Suprapubic skin (tissue), 4 donors: ENCODE measurements around the gene PRR5.

ENCODE experiments used
- CTCF ChIP-seq, 2 donors: fragments of 200-600 bp in 1 of 2; fragments of 450-650 bp in 1 of 2; sonication (generic) in 1 of 2; IDR thresholded peaks; one replicate each; pipeline ENCODE4 v1.5.1; 2016 to 2019; ENCODE audit warnings: antibody characterized with exemption in 2 of 2, mild to moderate bottlenecking in 1 of 2, moderate library complexity in 1 of 2
- EP300 ChIP-seq: sonication (generic); formaldehyde crosslinking; IDR thresholded peaks from one replicate; pipeline ENCODE4 v1.6.1; 2017; ENCODE audit warnings: antibody characterized with exemption
- POLR2A ChIP-seq, 2 donors: fragments of 450-650 bp; IDR thresholded peaks; one replicate each; pipeline ENCODE4 v1.6.1; 2017; ENCODE audit warnings: antibody characterized with exemption in 2 of 2, mild to moderate bottlenecking in 2 of 2, moderate library complexity in 2 of 2
- POLR2AphosphoS5 ChIP-seq, 3 donors: sonication (generic); formaldehyde crosslinking; IDR thresholded peaks; one replicate each; pipeline ENCODE4 v1.6.1; 2017; ENCODE audit warnings: antibody characterized with exemption in 3 of 3

GRCh38 chr22:44719586-44720368, 17.8 kb downstream of the PRR5 start:
- no peak for TF ChIP-seq POLR2A (IDR thresholded peaks at IDR 0.05)
- TF ChIP-seq CTCF (IDR thresholded peaks at IDR 0.05), result no peak
- no peak for TF ChIP-seq POLR2AphosphoS5 (IDR thresholded peaks at IDR 0.05)
- TF ChIP-seq EP300, result no peak
